CD4-positive, alpha-beta T cell (primary cell): ENCODE results near the gene PAPPA. TPM values are rescaled to one million over a fixed set of nuclear protein-coding genes. Genes with fewer than 3 reads are reported as not detected.

Experiments used
- ATAC-seq: fragments of 200-7000 bp; cut with Tn5 transposase; one replicate; pipeline ENCODE4 v1.10.0; 2022; ENCODE audit warnings: mild to moderate bottlenecking; ENCODE audit not compliant: poor library complexity
- CTCF ChIA-PET: fragments of 350-600 bp; sonication (Branson Sonifier 250); formaldehyde crosslinking; loops from one replicate; lab custom pipeline; 2021; ENCODE audit warnings: antibody characterized with exemption, inconsistent platforms; lab: Charles Lee
- POLR2A ChIA-PET: fragments of 350-600 bp; sonication (Branson Sonifier 250); formaldehyde crosslinking; loops from one replicate; lab custom pipeline; 2021; ENCODE audit warnings: antibody characterized with exemption, inconsistent platforms; lab: Charles Lee
- DNase-seq, 14 experiments: peaks; one replicate each; pipeline ENCODE4 v3.0.0-alpha.2; 2013 to 2020; ENCODE audit warnings: mixed read lengths in 2 of 14
- H3K27ac ChIP-seq, 2 donors: one replicate each; pipeline versions ENCODE4 v1.5.1 to v1.7.0; 2013; ENCODE audit warnings: low read length in 2 of 2, low read depth in 1 of 2, mild to moderate bottlenecking in 1 of 2
- H3K27me3 ChIP-seq, 2 experiments: 1 replicate in 1 of 2; 2 replicates in 1 of 2; pipeline versions ENCODE4 v1.6.1 to v1.7.0; 2013; ENCODE audit warnings: low read length in 2 of 2, control low read depth in 1 of 2, mild to moderate bottlenecking in 1 of 2, moderate library complexity in 1 of 2; ENCODE audit not compliant: insufficient read depth in 2 of 2, control insufficient read depth in 1 of 2
- H3K36me3 ChIP-seq: one replicate; pipeline ENCODE4 v1.6.1; 2013; ENCODE audit warnings: low read length, control low read depth; ENCODE audit not compliant: insufficient read depth
- H3K4me1 ChIP-seq: one replicate; pipeline ENCODE4 v1.6.1; 2013; ENCODE audit warnings: low read length, control low read depth; ENCODE audit not compliant: insufficient read depth
- H3K4me3 ChIP-seq: one replicate; pipeline ENCODE4 v1.5.1; 2013; ENCODE audit warnings: mild to moderate bottlenecking, low read length, moderate library complexity
- H3K9me3 ChIP-seq, 2 experiments: 1 replicate in 1 of 2; 2 replicates in 1 of 2; pipeline versions ENCODE4 v1.6.1 to v1.7.0; 2013; ENCODE audit warnings: low read length in 2 of 2, mild to moderate bottlenecking in 2 of 2, control low read depth in 1 of 2, moderate library complexity in 1 of 2; ENCODE audit not compliant: control insufficient read depth in 1 of 2, insufficient read depth in 1 of 2
- H3K27ac Mint-ChIP-seq: one replicate; pipeline ENCODE4 v1.8.0; 2020; ENCODE audit warnings: mixed read lengths
- H3K27me3 Mint-ChIP-seq: one replicate; pipeline ENCODE4 v1.8.0; 2021; ENCODE audit warnings: mixed read lengths
- H3K36me3 Mint-ChIP-seq: one replicate; pipeline ENCODE4 v1.8.0; 2021; ENCODE audit warnings: low read depth, mixed read lengths
- H3K4me1 Mint-ChIP-seq: one replicate; pipeline ENCODE4 v1.8.0; 2021; ENCODE audit warnings: low read depth, mixed read lengths
- H3K4me3 Mint-ChIP-seq: one replicate; pipeline ENCODE4 v1.8.0; 2020; ENCODE audit warnings: mild to moderate bottlenecking, mixed read lengths
- H3K9me3 Mint-ChIP-seq: one replicate; pipeline ENCODE4 v1.8.0; 2020; ENCODE audit warnings: mixed read lengths
- CTCF ChIP-seq: fragments of 200-600 bp; IDR thresholded peaks from one replicate; pipeline ENCODE4 v1.8.0; 2022; ENCODE audit warnings: antibody characterized with exemption, mild to moderate bottlenecking
- intact Hi-C, 2 experiments: fragments of 100-400 bp; cut with DNase I in 1 of 2; cut with micrococcal nuclease in 1 of 2; formaldehyde crosslinking; loops; one replicate each; pipeline versions ENCODE4 v1.15.1 to v1.9.0; 2023 to 2025; cut with DNase I, micrococcal nuclease
- total RNA-seq, 174 experiments: library from RNA in 2 of 174; stranded (reverse) in 2 of 174; gene quantifications; one replicate each; pipeline ENCODE4 v1.2.3 and lab custom pipeline; 2021 to 2026

The PAPPA gene
- total RNA-seq, 2 experiments from 2014 or later: 0.03 TPM; not detected in 1

- H3K27me3 ChIP-seq: no peaks in the 10 kb centered on the region
- no peaks in the 10 kb centered on the region for H3K4me1 ChIP-seq
- no peaks in the 10 kb centered on the region for H3K4me1 Mint-ChIP-seq
- no peak overlapping the region for H3K4me3 ChIP-seq
- no peak for TF ChIP-seq CTCF
- no peaks in the 10 kb centered on the region for H3K9me3 ChIP-seq
- intact Hi-C loops: no loop called here
- H3K27me3 Mint-ChIP-seq: no peaks in the 10 kb centered on the region
- H3K27ac ChIP-seq: no peak overlapping the region
- no peak for ATAC-seq
- H3K9me3 Mint-ChIP-seq: peaks cover 18% of the 10 kb centered on the region
- H3K36me3 ChIP-seq: no peaks in the 10 kb centered on the region
- no peak for DNase-seq
- no peak overlapping the region for H3K4me3 Mint-ChIP-seq
- ChIA-PET POLR2A (no interaction called here), CTCF (no interaction called here)
- H3K36me3 Mint-ChIP-seq: no peaks in the 10 kb centered on the region
- H3K27ac Mint-ChIP-seq: no peak overlapping the region
Observed at GRCh38 chr9:116115761-116116353, 37.7 kb upstream of the PAPPA start.

- intact Hi-C loops: no loop called here
- TF ChIP-seq CTCF: no peak
- POLR2A ChIA-PET: no interaction called here
- no peaks in the 10 kb centered on the region for H3K4me1 ChIP-seq
- H3K9me3 ChIP-seq: no peaks in the 10 kb centered on the region
- Mint-ChIP-seq H3K27me3 (no peaks in the 10 kb centered on the region), H3K27ac (no peak overlapping the region), H3K4me1 (no peaks in the 10 kb centered on the region), H3K9me3 (peaks cover 18% of the 10 kb centered on the region), H3K36me3 (no peaks in the 10 kb centered on the region), H3K4me3 (no peak overlapping the region)
- no peak for ATAC-seq
- no peak overlapping the region for H3K27ac ChIP-seq
- no peak overlapping the region for H3K4me3 ChIP-seq
- H3K27me3 ChIP-seq: no peaks in the 10 kb centered on the region
- no peaks in the 10 kb centered on the region for H3K36me3 ChIP-seq
- CTCF ChIA-PET: no interaction called here
- DNase-seq: no peak
Observed at GRCh38 chr9:116116393-116116792, 37.2 kb upstream of the PAPPA start.

GRCh38 chr9:116123171-116123570 lies 30.4 kb upstream of the PAPPA start:
- H3K27ac ChIP-seq: no peak overlapping the region
- CTCF ChIA-PET: no interaction called here
- no peaks in the 10 kb centered on the region for H3K4me1 ChIP-seq
- peaks cover 18% of the 10 kb centered on the region for H3K9me3 Mint-ChIP-seq
- no peaks in the 10 kb centered on the region for H3K36me3 Mint-ChIP-seq
- no peak for TF ChIP-seq CTCF
- ATAC-seq (no peak), DNase-seq (no peak)
- POLR2A ChIA-PET: no interaction called here
- H3K4me3 Mint-ChIP-seq: no peak overlapping the region
- H3K27me3 ChIP-seq: no peaks in the 10 kb centered on the region
- no peaks in the 10 kb centered on the region for H3K4me1 Mint-ChIP-seq
- intact Hi-C loops: no loop called here
- no peak overlapping the region for H3K27ac Mint-ChIP-seq
- no peaks in the 10 kb centered on the region for H3K27me3 Mint-ChIP-seq
- H3K4me3 ChIP-seq: no peak overlapping the region
- H3K9me3 ChIP-seq: no peaks in the 10 kb centered on the region
- no peaks in the 10 kb centered on the region for H3K36me3 ChIP-seq
